B cell (primary cell): Measurements from ENCODE around the gene MCOLN3.
"Not testable (repeated sequence)": the region's sequence is repeated elsewhere in the genome, so short reads cannot be mapped to it uniquely, and the experiment has no call there.

Experiments used
- CTCF ChIP-seq: fragments of 200-600 bp; IDR thresholded peaks from one replicate; pipeline ENCODE4 v1.8.0; 2022; ENCODE audit warnings: antibody characterized with exemption, mild to moderate bottlenecking
- EZH2 ChIP-seq: IDR thresholded peaks from 2 replicates; pipeline ENCODE4 v1.6.1; 2012; ENCODE audit warnings: borderline replicate concordance, low read depth, mild to moderate bottlenecking, moderate library complexity, low read length; ENCODE audit not compliant: insufficient read depth, poor library complexity, severe bottlenecking

GRCh38 chr1:84986561-84986960 lies 61.7 kb downstream of the MCOLN3 start:
- not testable (repeated sequence) for TF ChIP-seq CTCF, EZH2
